Activated naive CD4-positive, alpha-beta T cell (primary cell): ENCODE data around the gene RAD51B.
"Not testable (repeated sequence)": the region's sequence is repeated elsewhere in the genome, so short reads cannot be mapped to it uniquely, and the experiment has no call there.

Experiments
- DNase-seq, 4 experiments: peaks; one replicate each; lab custom pipeline; 2025; lab: John Stamatoyannopoulos, UW

Gene RAD51B

GRCh38 chr14:68302938-68303337 is 483.4 kb downstream of the RAD51B start:
- not testable (repeated sequence) for DNase-seq

- DNase-seq = no peak
Observed at GRCh38 chr14:68305738-68306137, 486.2 kb downstream of the RAD51B start.

- DNase-seq = no peak
Observed at GRCh38 chr14:68306265-68306933, 486.8 kb downstream of the RAD51B start.

- DNase-seq = no peak
Observed at GRCh38 chr14:68306934-68307789, 487.6 kb downstream of the RAD51B start.

GRCh38 chr14:68307790-68308168 is 488.2 kb downstream of the RAD51B start:
- no peak for DNase-seq

GRCh38 chr14:68308726-68309520 is 489.3 kb downstream of the RAD51B start:
- DNase-seq = no peak

GRCh38 chr14:68309616-68310015 is 490.0 kb downstream of the RAD51B start:
- no peak for DNase-seq

- no peak for DNase-seq
Observed at GRCh38 chr14:68312300-68312699, 492.7 kb downstream of the RAD51B start.

- no peak for DNase-seq
Observed at GRCh38 chr14:68312884-68313610, 493.5 kb downstream of the RAD51B start.

GRCh38 chr14:68314642-68315041 is 495.1 kb downstream of the RAD51B start:
- no peak for DNase-seq

- DNase-seq = no peak
Observed at GRCh38 chr14:68315081-68315480, 495.5 kb downstream of the RAD51B start.

- no peak for DNase-seq
Observed at GRCh38 chr14:68316078-68316868, 496.7 kb downstream of the RAD51B start.

- no peak for DNase-seq
Observed at GRCh38 chr14:68317239-68317638, 497.7 kb downstream of the RAD51B start.

- no peak for DNase-seq
Observed at GRCh38 chr14:68318828-68319227, 499.2 kb downstream of the RAD51B start.

GRCh38 chr14:68320495-68320894 is 500.9 kb downstream of the RAD51B start:
- no peak for DNase-seq

GRCh38 chr14:68322940-68323620 is 503.5 kb downstream of the RAD51B start:
- DNase-seq = no peak

GRCh38 chr14:68325267-68325807 is 505.8 kb downstream of the RAD51B start:
- no peak for DNase-seq

- no peak for DNase-seq
Observed at GRCh38 chr14:68327231-68327630, 507.7 kb downstream of the RAD51B start.

- no peak for DNase-seq
Observed at GRCh38 chr14:68328509-68328908, 508.9 kb downstream of the RAD51B start.

GRCh38 chr14:68331426-68331825 is 511.8 kb downstream of the RAD51B start:
- DNase-seq = no peak
